Measurements from ENCODE around the gene OR2Z1.

GRCh38 chr19:8690753-8691539 lies 30.5 kb upstream of the OR2Z1 start:
- TF ChIP-seq, protein P1, sequence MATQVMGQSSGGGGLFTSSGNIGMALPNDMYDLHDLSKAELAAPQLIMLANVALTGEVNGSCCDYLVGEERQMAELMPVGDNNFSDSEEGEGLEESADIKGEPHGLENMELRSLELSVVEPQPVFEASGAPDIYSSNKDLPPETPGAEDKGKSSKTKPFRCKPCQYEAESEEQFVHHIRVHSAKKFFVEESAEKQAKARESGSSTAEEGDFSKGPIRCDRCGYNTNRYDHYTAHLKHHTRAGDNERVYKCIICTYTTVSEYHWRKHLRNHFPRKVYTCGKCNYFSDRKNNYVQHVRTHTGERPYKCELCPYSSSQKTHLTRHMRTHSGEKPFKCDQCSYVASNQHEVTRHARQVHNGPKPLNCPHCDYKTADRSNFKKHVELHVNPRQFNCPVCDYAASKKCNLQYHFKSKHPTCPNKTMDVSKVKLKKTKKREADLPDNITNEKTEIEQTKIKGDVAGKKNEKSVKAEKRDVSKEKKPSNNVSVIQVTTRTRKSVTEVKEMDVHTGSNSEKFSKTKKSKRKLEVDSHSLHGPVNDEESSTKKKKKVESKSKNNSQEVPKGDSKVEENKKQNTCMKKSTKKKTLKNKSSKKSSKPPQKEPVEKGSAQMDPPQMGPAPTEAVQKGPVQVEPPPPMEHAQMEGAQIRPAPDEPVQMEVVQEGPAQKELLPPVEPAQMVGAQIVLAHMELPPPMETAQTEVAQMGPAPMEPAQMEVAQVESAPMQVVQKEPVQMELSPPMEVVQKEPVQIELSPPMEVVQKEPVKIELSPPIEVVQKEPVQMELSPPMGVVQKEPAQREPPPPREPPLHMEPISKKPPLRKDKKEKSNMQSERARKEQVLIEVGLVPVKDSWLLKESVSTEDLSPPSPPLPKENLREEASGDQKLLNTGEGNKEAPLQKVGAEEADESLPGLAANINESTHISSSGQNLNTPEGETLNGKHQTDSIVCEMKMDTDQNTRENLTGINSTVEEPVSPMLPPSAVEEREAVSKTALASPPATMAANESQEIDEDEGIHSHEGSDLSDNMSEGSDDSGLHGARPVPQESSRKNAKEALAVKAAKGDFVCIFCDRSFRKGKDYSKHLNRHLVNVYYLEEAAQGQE (IDR thresholded peaks at IDR 0.05; ENCODE audit: low read depth): no peak
- TF ChIP-seq EP300 (IDR thresholded peaks at IDR 0.05; ENCODE audit: borderline replicate concordance): no peak
